NCI-H446 treated with DMSO at 0.1 percent for 48 hours (cell line): ENCODE data around the gene KRTAP2-3.

Source experiments
- DNase-seq: peaks from one replicate; lab custom pipeline; 2025; lab: John Stamatoyannopoulos, UW

Gene KRTAP2-3

DNA sequence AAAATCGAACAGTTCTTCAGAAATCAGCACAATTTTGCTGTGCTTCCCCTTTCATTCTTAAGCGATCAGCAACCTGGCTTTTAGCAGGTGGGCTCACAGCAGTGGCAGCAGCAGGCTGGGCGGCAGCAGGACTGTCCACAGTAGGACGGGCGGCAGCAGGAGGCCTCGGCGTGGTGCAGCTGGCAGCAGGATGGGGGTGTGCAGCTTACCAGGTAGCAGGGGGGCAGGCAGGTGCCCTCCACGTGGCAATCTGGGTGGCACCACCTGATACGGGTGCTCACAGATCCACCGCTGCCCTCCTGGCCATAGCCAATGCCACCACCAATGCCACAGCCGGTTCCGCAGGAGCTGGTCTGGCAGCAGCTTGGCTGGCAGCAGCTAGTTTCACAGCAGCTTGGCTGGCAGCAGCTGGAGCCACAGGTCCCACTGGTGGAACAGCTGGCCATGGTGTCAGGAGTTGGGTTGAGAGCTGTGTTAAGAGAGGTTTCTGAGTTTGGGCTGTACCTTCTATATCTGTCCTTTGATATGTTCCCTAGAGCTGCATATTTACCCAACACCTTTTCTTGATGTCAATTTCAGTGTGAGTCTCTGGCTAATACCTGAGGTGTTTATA is 30.2 kb downstream of the KRTAP2-3 start, which contains the start of gene KRTAP1-4:
TSS of gene KRTAP1-4 (minus strand) at position 563 of the 613 bp plus-strand sequence. CDS start at position 446, 117 bp downstream.
- DNase-seq: no peak

DNA sequence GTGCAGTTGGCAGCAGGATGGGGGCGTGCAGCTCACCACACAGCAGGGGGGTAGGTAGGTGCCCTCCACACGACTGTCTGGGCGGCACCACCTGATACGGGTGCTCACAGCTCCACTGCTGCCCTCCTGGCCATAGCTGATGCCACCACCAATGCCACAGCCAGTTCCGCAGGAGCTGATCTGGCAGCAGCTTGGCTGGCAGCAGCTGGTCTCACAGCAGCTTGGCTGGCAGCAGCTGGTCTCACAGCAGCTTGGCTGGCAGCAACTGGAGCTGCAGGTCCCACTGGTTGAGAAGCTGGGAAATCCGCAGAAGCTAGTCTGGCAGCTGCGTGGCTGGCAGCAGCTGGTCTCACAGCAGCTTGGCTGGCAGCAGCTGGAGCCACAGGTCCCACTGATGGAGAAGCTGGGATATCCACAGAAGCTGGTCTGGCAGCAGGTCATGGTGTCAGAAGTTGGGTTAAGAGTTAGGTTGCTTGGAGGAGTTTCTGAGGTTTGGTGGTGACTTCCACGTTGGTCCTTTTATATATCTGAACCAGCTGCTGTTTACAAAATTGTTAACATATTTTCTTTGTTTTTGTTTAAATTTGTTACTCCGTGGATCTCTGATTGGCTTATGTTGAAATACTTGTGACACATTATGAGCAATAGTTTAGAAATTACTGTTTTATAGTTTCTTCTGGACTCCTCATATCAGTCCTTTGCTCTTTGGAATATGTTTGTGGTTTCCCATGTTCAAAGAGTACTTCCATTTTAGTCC is 33.0 kb downstream of the KRTAP2-3 start, which contains the start of gene KRTAP1-5:
TSS of gene KRTAP1-5 (minus strand) at position 494 of the 757 bp plus-strand sequence. CDS start at position 441, 53 bp downstream.
- DNase-seq: no peak

DNA sequence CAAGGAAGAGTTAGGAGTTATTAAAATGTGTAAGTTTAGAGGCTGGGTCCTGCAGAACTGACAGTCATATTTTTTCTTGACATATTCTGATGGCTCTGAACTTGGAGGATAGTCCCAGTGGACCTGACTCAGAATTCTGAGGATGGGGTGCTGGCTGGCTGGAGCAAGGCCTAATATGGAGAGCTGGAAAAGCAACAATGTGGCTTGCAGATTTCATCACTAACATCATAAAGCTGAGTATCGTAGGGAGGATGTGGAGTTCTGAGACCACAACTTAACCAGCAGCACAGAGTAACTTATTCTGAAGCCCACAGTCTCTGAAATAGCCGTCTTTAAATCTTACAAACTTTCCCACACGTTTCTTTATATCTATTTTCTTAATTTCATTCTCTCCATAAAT is 35.2 kb downstream of the KRTAP2-3 start:
- DNase-seq: no peak

DNA sequence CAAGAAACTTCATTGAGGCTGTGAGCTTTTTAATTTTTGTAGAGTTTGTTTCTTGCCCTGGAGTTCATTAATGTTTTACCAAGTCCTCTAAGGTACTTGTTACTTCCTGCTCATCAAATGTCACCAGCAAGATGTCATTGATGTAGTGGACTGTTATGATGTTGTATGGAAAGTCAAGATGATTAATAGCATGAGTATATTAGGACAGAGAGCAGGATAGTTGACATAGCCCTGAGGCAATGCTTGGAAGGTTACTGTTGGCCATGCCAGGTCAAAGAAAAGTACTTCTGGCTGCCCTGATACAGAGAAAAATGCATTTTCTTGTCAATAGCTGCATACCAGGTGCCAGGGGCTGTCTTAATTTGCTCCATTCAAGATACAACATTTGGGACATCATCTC is 39.6 kb downstream of the KRTAP2-3 start:
- DNase-seq: no peak

DNA sequence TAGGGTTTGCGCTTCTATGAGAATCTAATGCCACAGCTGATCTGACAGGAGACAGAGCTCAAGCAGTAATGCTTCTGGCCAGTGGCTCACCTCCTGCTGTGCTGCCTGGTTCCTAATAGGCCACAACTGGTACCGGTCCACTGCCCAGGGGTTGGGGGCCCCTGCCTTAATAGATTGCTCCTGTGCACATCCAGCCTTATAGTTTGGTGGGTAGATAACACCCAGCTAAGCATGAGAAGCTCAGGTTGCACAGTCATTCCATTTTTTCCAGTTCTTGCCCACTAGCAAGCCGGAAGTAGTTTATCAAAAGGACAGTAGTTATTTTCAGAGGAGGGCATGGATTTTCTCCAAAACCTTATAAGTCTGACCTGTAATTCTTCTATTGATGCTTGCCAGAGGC is 40.5 kb downstream of the KRTAP2-3 start:
- no peak for DNase-seq

DNA sequence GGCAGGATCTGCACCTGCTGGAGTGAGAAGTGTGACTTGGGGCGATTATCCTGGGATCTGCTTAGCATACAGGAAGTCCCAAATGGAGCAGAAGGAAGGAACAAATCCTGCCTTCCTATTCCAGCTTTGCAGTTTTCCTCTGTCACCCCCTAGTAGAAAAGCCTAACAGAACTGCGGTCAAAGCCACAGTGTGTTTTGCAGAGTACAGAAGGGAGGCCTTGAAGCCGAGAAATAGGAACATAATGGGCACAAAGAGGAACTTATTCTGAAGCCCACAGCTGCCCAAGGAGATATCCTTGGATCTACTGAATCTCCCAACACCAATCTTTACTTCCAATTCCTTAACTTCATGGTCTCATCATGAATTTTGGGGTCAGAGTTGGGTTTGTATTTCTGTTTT is 41.4 kb downstream of the KRTAP2-3 start:
- no peak for DNase-seq

DNA sequence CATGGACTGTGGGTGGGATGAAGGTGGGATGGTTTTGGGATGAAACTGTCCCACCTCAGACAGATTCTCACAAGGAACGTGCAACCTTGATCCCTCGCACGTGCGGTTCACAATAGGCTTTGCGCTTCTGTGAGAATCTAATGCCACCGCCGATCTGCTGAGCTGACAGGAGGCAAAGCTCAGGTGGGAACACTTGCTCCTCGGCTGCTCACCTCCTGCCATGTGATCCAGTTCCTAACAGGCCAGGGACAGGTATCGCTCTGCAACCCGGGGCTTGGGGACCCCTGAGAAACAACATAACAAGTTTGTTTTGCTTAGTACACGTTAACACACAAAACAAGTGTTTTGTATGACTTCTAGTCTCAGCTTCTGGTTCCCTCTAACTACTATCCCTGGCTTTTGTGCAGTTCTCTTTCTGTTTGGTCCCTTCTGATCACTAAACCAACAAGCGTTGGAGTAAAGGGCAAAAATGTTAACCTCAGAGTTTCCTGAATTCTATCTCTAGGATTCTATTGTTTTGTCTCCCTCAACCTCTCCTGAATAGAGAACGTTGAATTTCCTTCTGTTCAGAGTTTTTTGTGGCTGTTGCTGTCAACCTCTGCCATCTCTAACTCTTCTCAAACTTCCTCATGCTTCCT is 43.2 kb downstream of the KRTAP2-3 start:
- DNase-seq: no peak

DNA sequence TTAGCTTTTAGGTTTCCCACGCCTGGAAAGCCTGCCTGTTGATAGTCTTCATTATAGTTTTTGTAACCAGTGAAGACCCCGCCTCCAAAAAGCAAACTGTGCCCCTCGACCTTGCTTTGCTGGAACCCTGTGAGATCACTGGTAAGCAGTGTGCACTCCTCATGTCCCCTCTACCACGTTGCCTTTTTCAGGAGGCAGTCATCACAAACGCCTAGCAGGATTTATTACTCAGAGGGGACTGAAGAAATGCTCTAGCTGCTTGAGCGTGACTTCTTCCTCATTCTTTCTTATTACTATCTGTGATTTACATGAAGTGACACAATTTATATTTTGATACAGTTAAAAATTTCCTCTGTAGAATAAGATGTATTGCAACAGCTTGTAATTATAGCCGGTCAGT is 44.5 kb downstream of the KRTAP2-3 start:
- DNase-seq: no peak

DNA sequence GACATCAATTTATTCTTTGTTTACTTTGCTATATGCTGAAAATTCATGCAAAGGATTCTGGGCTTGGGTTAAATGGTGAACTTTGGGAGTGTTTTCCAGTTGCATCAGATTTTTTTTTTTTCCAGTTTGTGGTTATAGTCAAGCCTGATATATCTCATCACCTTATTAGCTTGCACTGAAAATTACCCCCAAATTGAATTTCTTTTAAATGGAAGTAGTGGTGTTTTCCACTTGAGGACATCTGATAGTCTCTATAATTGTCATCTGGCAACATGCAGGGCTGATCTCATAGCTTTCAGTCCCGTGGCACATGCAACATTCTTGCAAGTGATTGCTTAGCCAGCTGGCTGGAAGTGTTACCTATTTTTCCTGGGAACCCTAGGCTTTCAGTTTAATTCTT is 46.3 kb downstream of the KRTAP2-3 start:
- no peak for DNase-seq

DNA sequence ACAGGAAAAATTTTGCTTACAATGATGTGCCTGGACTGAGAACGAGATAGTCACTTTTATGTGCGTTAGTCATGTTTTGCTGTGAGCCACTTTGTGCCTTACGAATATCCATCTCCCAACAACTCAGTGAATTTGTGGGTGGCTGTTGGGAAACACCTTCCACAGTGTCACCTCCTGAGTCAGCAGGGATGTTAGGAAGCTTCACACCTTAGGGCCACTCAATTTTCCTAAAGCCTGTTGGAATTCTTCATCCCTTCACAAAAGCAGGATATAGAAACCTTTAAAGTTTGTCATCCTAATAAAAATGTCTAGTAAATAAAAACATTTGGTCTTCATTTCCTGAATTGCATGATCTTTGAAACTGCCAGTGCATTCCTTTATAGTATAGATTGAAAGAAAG is 46.7 kb downstream of the KRTAP2-3 start:
- no peak for DNase-seq

DNA sequence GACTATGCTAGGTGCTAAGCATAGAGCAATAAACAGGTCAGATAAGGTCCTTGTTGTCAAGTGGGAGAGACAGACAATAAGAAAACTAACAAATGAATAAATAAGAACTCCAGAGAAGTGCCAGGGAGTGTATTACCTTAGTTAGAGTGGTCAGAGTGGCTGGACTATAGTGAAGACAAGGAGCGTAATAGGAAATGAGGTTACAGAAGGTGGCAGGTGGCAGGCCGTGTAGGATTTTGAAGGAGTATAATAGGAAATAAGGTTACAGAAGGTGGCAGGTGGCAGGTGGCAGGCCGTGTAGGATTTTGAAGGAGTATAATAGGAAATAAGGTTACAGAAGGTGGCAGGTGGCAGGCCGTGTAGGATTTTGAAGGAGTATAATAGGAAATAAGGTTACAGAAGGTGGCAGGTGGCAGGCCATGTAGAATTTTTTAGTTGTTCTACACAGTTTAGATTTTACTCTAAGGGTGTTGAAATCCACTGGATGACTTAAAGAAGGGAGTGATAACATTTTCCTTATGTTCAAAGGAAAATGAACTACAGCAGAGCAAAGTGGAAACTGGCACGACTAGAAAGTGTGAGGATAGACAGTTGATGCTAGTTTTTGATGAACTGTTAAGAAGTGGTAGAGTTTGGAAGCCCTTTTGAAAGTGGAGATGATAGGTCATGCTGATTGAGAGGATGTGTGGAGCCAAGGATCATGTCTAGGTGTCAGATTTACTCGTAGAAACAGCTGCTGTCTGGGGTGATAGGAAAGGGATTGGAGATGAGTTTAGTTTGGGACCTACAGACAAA is 47.4 kb downstream of the KRTAP2-3 start:
- no peak for DNase-seq

DNA sequence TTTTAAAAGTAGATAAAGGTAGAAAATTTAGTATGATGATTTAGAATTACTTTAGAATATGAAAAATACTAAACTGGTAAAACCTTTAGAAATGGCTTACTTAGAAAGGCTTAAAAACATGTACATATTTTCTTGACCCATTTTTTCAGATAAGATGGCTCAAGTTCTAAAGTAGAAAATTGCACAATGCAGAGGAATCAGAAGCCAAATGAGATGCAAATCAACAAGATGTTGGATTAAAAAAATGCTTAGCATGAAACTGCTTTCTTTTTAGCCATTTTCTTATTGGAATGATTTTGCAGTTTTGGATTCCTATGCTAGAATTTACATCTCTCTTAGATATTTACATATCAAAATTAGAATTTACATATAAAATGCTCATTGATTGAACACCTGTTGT is 49.5 kb downstream of the KRTAP2-3 start:
- DNase-seq: no peak

DNA sequence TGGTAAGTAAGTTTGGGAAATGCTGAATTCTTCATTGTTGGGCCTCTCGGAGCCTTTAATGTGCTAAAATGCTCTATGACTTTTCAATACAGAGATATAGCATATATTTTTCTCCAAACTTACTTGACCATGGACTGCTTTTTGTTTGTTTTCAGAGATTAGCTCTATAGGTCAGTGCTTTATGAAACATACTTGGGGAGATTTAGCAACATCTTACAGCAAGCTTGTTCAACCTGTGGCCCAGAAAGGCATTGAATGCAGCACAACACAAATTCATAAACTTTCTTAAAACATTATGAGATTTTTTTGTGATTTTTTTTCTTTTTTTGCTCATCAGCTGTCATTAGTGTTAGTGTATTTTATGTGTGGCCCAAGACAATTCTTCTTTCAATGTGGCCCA is 50.0 kb downstream of the KRTAP2-3 start:
- DNase-seq: no peak

DNA sequence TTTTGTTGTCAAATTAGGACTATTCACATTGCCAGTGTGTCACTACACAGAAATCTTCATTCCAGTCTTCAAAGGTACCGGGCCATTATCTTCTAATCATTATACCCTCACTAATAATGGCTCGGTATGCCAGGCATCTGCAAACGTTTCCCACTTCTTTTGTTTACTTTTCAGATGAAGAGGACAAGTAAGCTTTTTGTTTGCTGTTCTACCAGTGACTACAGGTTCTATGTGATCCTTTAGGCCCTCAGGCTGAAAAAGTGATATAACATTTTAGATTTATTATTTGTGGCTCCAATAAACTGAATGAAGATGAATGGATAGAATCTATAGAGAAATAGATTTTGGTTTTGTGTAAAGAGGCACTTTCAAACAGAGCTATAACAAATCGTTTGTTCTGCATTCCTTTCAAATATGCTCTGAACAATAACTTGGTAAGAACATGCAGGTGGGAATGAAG is 50.6 kb downstream of the KRTAP2-3 start:
- no peak for DNase-seq
